IMR-90 (cell line): Measurements from ENCODE around the gene POU4F1. TPM values are rescaled to one million over a fixed set of nuclear protein-coding genes. Genes with fewer than 3 reads are reported as not detected.
A peak's percentile ranks its signal among the peaks of the same experiment; 100 is the strongest.

Source experiments
- ATAC-seq: fragments of 200-7000 bp; cut with Tn5 transposase; 2 replicates; pipeline ENCODE4 v1.9.1; 2020; ENCODE audit warnings: low read depth, mild to moderate bottlenecking, moderate library complexity
- BruUV-seq: library from RNA; stranded (reverse); fragments of 400-500 nt; replicated peaks from 2 replicates; lab custom pipeline; 2021; lab: Mats Ljungman, UMichigan
- CTCF ChIA-PET: fragments of 300-600 bp; formaldehyde crosslinking; extraction: SDS; loops from one replicate; lab custom pipeline; 2021; ENCODE audit warnings: antibody characterized with exemption; lab: Yijun Ruan, JAX
- POLR2A ChIA-PET: fragments of 300-600 bp; sonication (Branson Sonifier 250); formaldehyde crosslinking; loops from one replicate; lab custom pipeline; 2022; ENCODE audit warnings: antibody characterized with exemption; ENCODE audit not compliant: unreplicated experiment; lab: Charles Lee
- DNase-seq: peaks from one replicate; pipeline ENCODE4 v3.0.0; 2013
- H2AFZ ChIP-seq: replicated peaks from 2 replicates; pipeline ENCODE3; 2013; ENCODE audit warnings: low read length, mild to moderate bottlenecking; ENCODE audit not compliant: poor library complexity
- H2AK5ac ChIP-seq: 2 replicates; pipeline ENCODE4 v1.6.1; 2013; ENCODE audit warnings: low read depth, low read length, inconsistent platforms
- H2AK9ac ChIP-seq: replicated peaks from 2 replicates; pipeline ENCODE3; 2013; ENCODE audit warnings: mild to moderate bottlenecking, low read depth, low read length, moderate library complexity; ENCODE audit not compliant: poor library complexity
- H2BK120ac ChIP-seq: 2 replicates; pipeline ENCODE4 v1.6.1; 2013; ENCODE audit warnings: low read depth, low read length, inconsistent platforms
- H2BK15ac ChIP-seq: 3 replicates; pipeline ENCODE4 v1.6.1; 2013; ENCODE audit warnings: low read depth, low read length, inconsistent platforms
- H2BK20ac ChIP-seq: 2 replicates; pipeline ENCODE4 v1.6.1; 2013; ENCODE audit warnings: low read depth, mild to moderate bottlenecking, inconsistent platforms, low read length, moderate library complexity
- H2BK5ac ChIP-seq: 2 replicates; pipeline ENCODE4 v1.6.1; 2013; ENCODE audit warnings: mild to moderate bottlenecking, low read depth, low read length, inconsistent platforms; ENCODE audit not compliant: poor library complexity, severe bottlenecking
- H3K14ac ChIP-seq: replicated peaks from 2 replicates; pipeline ENCODE4 v1.6.1; 2013; ENCODE audit warnings: low read depth, low read length, inconsistent platforms
- H3K18ac ChIP-seq: 2 replicates; pipeline ENCODE4 v1.6.1; 2013; ENCODE audit warnings: low read depth, low read length, control low read depth
- H3K23ac ChIP-seq: 2 replicates; pipeline ENCODE4 v1.6.1; 2013; ENCODE audit warnings: low read depth, low read length, inconsistent platforms
- H3K27ac ChIP-seq: 2 replicates; pipeline ENCODE4 v1.5.1; 2013; ENCODE audit warnings: mild to moderate bottlenecking, control low read depth, low read length; ENCODE audit not compliant: insufficient read depth
- H3K27me3 ChIP-seq: 2 replicates; pipeline ENCODE4 v1.6.1; 2013; ENCODE audit warnings: low read length; ENCODE audit not compliant: control insufficient read depth, insufficient read depth
- H3K36me3 ChIP-seq: 2 replicates; pipeline ENCODE4 v1.6.1; 2013; ENCODE audit warnings: low read length, mixed read lengths; ENCODE audit not compliant: control insufficient read depth, insufficient read depth
- H3K4ac ChIP-seq: 2 replicates; pipeline ENCODE4 v1.6.1; 2013; ENCODE audit warnings: low read depth, low read length, inconsistent platforms
- H3K4me1 ChIP-seq: 2 replicates; pipeline ENCODE4 v1.6.1; 2013; ENCODE audit warnings: low read length, mixed read lengths; ENCODE audit not compliant: control insufficient read depth, insufficient read depth
- H3K4me2 ChIP-seq: 2 replicates; pipeline ENCODE4 v1.6.1; 2013; ENCODE audit warnings: low read depth, mild to moderate bottlenecking, control low read depth, low read length, moderate library complexity
- H3K4me3 ChIP-seq: 2 replicates; pipeline ENCODE4 v1.5.1; 2013; ENCODE audit warnings: low read depth, mild to moderate bottlenecking, control low read depth, low read length, moderate library complexity; ENCODE audit not compliant: insufficient read depth
- H3K56ac ChIP-seq: 2 replicates; pipeline ENCODE4 v1.6.1; 2013; ENCODE audit warnings: low read length, inconsistent platforms; ENCODE audit not compliant: insufficient read depth; ENCODE audit errors: extremely low read depth
- H3K79me1 ChIP-seq, 2 experiments: 2 replicates each; pipeline ENCODE4 v1.6.1; 2013; ENCODE audit warnings: low read length in 2 of 2, inconsistent platforms in 1 of 2, low read depth in 1 of 2
- H3K9ac ChIP-seq: 2 replicates; pipeline ENCODE4 v1.6.1; 2013; ENCODE audit warnings: low read depth, low read length, control low read depth
- H3K9me1 ChIP-seq: 2 replicates; pipeline ENCODE4 v1.6.1; 2013; ENCODE audit warnings: low read length, inconsistent platforms; ENCODE audit not compliant: insufficient read depth
- H3K9me3 ChIP-seq: 2 replicates; pipeline ENCODE4 v1.6.1; 2013; ENCODE audit warnings: low read length; ENCODE audit not compliant: control insufficient read depth, insufficient read depth
- H4K20me1 ChIP-seq: 2 replicates; pipeline ENCODE4 v1.6.1; 2013; ENCODE audit warnings: low read length, inconsistent platforms; ENCODE audit not compliant: insufficient read depth
- H4K5ac ChIP-seq: 2 replicates; pipeline ENCODE4 v1.6.1; 2013; ENCODE audit warnings: mild to moderate bottlenecking, low read depth, low read length, control low read depth
- H4K8ac ChIP-seq, 2 experiments: 2 replicates each; pipeline ENCODE4 v1.6.1; 2013; ENCODE audit warnings: low read depth in 2 of 2, low read length in 2 of 2, control low read depth in 1 of 2, inconsistent platforms in 1 of 2
- H4K91ac ChIP-seq: 2 replicates; pipeline ENCODE4 v1.6.1; 2013; ENCODE audit warnings: low read depth, low read length, inconsistent platforms; ENCODE audit not compliant: insufficient read depth
- BHLHE40 ChIP-seq: fragments of 150-350 bp; IDR thresholded peaks from 2 replicates; pipeline ENCODE4 v1.6.1; 2016; ENCODE audit warnings: mild to moderate bottlenecking, low read depth, low read length
- CEBPB ChIP-seq: IDR thresholded peaks from 2 replicates; pipeline ENCODE4 v1.6.1; 2012; ENCODE audit warnings: low read depth, low read length, improper control_type of control experiment
- CHD1 ChIP-seq: IDR thresholded peaks from 2 replicates; pipeline ENCODE4 v1.6.1; 2012; ENCODE audit warnings: low read depth, low read length, improper control_type of control experiment
- FOS ChIP-seq: fragments of 150-350 bp; IDR thresholded peaks from 2 replicates; pipeline ENCODE4 v1.6.1; 2016; ENCODE audit warnings: low read depth, low read length
- MAFK ChIP-seq: IDR thresholded peaks from 2 replicates; pipeline ENCODE4 v1.6.1; 2012; ENCODE audit warnings: low read depth, low read length, improper control_type of control experiment
- MAZ ChIP-seq: IDR thresholded peaks from 2 replicates; pipeline ENCODE4 v1.6.1; 2012; ENCODE audit warnings: low read depth, mild to moderate bottlenecking, low read length, improper control_type of control experiment, moderate library complexity, borderline replicate concordance
- NFE2L2 ChIP-seq: fragments of 150-350 bp; IDR thresholded peaks from 2 replicates; pipeline ENCODE4 v1.6.1; 2016; ENCODE audit warnings: low read depth, mild to moderate bottlenecking, low read length
- POLR2A ChIP-seq: IDR thresholded peaks from 2 replicates; pipeline ENCODE4 v1.6.1; 2012; ENCODE audit warnings: mild to moderate bottlenecking, low read depth, low read length
- RCOR1 ChIP-seq: IDR thresholded peaks from 2 replicates; pipeline ENCODE4 v1.6.1; 2012; ENCODE audit warnings: mild to moderate bottlenecking, low read length, improper control_type of control experiment; ENCODE audit not compliant: insufficient replicate concordance
- SMC3 ChIP-seq: fragments of 150-350 bp; IDR thresholded peaks from 2 replicates; pipeline ENCODE4 v1.6.1; 2016; ENCODE audit warnings: low read depth, mild to moderate bottlenecking, antibody characterized with exemption, low read length, moderate library complexity
- WGBS, 2 experiments: methylation state at CpG; one replicate each; pipeline versions ENCODE4 v1.1.5 to v1.1.7; 2013; ENCODE audit warnings: missing lambda C conversion rate in 2 of 2; ENCODE audit not compliant: insufficient read length in 1 of 2; ENCODE audit errors: extremely low coverage in 2 of 2; 5-methylcytosine and 5-hydroxymethylcytosine counted together
- dilution Hi-C: fragments of 300-500 bp; cut with HindIII; formaldehyde crosslinking; loops from one replicate; pipeline ENCODE4 v1.14.3; 2018; ENCODE audit warnings: low sequenced_read_pairs; ENCODE audit not compliant: unreplicated experiment
- in situ Hi-C: fragments of 300-500 bp; cut with MboI; formaldehyde crosslinking; loops from 3 replicates; pipeline ENCODE4 v1.14.3; 2019; ENCODE audit warnings: low sequenced_read_pairs, inconsistent platforms, mixed read lengths
- intact Hi-C: fragments of 100-400 bp; cut with micrococcal nuclease; formaldehyde crosslinking; loops from 2 replicates; pipeline ENCODE4 v1.10.0; 2022
- polyA plus RNA-seq, 3 experiments: library from polyadenylated mRNA; depleted of rRNA; stranded (reverse); fragments of >200 nt; gene quantifications; 2 replicates each; pipeline ENCODE4 v1.2.3, GENCODE V29; 2012; ENCODE audit warnings: low replicate concordance in 1 of 3
- total RNA-seq: library from RNA; depleted of rRNA; stranded (reverse); fragments of >200 nt; gene quantifications from 2 replicates; pipeline ENCODE4 v1.2.3, GENCODE V29; 2012
- TF ChIP-seq, protein P1 (sequence below): fragments of 150-350 bp; IDR thresholded peaks from 2 replicates; pipeline ENCODE4 v1.6.1; 2017; ENCODE audit warnings: mild to moderate bottlenecking, antibody characterized with exemption, low read length, low read depth
- TF ChIP-seq, protein P2 (sequence below): conservative IDR thresholded peaks from 2 replicates; pipeline ENCODE4 v1.5.1; 2012; ENCODE audit warnings: mild to moderate bottlenecking, low read depth, low read length, improper control_type of control experiment

POU4F1 gene
- total and polyA plus RNA-seq, 2 of the 4 experiments (the other 2 are of a cell fraction) = 0.02 TPM; not detected in 1

DNA sequence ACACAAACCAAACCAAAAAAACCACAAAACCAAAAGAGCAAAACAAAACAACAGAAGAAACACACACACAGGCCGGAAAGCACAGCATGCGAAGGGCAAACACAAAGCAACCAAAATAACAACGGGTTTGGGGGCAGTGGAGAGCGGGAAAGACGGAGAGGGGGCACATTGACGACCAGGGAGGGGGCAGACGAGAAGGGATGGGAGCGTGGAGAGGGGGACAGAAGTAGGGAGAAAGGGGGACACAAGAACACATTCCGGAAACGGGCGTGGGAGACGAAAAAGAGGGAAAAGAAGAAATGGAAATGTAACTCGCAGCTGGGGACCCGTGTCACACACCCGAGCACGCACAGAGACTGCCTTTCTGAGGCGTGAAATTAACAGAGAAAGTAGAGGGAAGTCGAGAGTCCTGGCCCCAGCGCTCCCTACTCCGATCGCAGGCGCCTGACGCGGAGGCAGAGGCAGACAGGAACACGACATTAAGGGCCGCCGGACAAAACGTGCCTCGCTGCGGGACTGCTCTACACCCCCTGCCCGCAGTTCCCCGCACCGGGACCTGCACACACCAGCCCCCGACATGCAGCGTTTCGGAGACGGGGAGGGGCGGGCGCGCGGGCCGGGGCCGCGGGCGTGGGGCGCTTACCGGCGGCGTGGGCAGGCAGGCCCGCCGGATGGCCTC, 652 bp downstream of the POU4F1 start:
- H3K4me1 ChIP-seq = no peaks in the 10 kb centered on the region; the same call in none of the 2 replicates
- H2AK5ac ChIP-seq = no peak overlapping the region
- no peak overlapping the region for H3K9ac ChIP-seq
- WGBS, 2 experiments = 2% methylated on average over 24 of the region's 51 CpGs; no CpG with 5 or more reads in 1 of the 2 experiments
- no peaks in the 10 kb centered on the region; the same call in 1 of the 2 replicates for H4K20me1 ChIP-seq
- peaks cover 16% of the 10 kb centered on the region; the same call in 1 of the 2 replicates for H3K9me3 ChIP-seq
- H4K91ac ChIP-seq = no peak overlapping the region
- dilution Hi-C loops = no loop called here
- ChIA-PET POLR2A (no interaction called here), CTCF (no interaction called here)
- no peak overlapping the region for H3K27ac ChIP-seq
- ATAC-seq = peak; percentile 34
- no peak overlapping the region for H3K18ac ChIP-seq
- H3K23ac ChIP-seq = no peak overlapping the region; the same call in 1 of the 2 replicates
- H2BK120ac ChIP-seq = no peak overlapping the region
- H2BK5ac ChIP-seq = no peak overlapping the region
- no peak overlapping the region for H3K56ac ChIP-seq
- no peak overlapping the region for H2BK15ac ChIP-seq
- peak overlapping the region; percentile 73 for H2AFZ ChIP-seq
- no TSS peak for BruUV-seq
- no peak overlapping the region for H3K4me3 ChIP-seq
- no peaks in the 10 kb centered on the region for H3K36me3 ChIP-seq
- no peaks in the 10 kb centered on the region for H3K79me1 ChIP-seq
- H4K8ac ChIP-seq = no peak overlapping the region
- H4K5ac ChIP-seq = no peak overlapping the region
- H3K9me1 ChIP-seq = no peaks in the 10 kb centered on the region
- no peak overlapping the region for H2BK20ac ChIP-seq
- H3K14ac ChIP-seq = no peak overlapping the region
- intact Hi-C loops = no loop called here
- DNase-seq = no peak
- in situ Hi-C loops = no loop called here
- H3K4me2 ChIP-seq = no peak overlapping the region; the same call in 1 of the 2 replicates
- H3K27me3 ChIP-seq = peaks cover 87% of the 10 kb centered on the region
- no peak overlapping the region for H3K4ac ChIP-seq
- TF ChIP-seq, protein P1, sequence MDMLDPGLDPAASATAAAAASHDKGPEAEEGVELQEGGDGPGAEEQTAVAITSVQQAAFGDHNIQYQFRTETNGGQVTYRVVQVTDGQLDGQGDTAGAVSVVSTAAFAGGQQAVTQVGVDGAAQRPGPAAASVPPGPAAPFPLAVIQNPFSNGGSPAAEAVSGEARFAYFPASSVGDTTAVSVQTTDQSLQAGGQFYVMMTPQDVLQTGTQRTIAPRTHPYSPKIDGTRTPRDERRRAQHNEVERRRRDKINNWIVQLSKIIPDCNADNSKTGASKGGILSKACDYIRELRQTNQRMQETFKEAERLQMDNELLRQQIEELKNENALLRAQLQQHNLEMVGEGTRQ = no peak
- TF ChIP-seq CEBPB (no peak), BHLHE40 (no peak), SMC3 (no peak), FOS (no peak), CHD1 (no peak), NFE2L2 (no peak), MAFK (no peak), POLR2A (no peak), RCOR1 (no peak), MAZ (no peak)
- TF ChIP-seq, protein P2, sequence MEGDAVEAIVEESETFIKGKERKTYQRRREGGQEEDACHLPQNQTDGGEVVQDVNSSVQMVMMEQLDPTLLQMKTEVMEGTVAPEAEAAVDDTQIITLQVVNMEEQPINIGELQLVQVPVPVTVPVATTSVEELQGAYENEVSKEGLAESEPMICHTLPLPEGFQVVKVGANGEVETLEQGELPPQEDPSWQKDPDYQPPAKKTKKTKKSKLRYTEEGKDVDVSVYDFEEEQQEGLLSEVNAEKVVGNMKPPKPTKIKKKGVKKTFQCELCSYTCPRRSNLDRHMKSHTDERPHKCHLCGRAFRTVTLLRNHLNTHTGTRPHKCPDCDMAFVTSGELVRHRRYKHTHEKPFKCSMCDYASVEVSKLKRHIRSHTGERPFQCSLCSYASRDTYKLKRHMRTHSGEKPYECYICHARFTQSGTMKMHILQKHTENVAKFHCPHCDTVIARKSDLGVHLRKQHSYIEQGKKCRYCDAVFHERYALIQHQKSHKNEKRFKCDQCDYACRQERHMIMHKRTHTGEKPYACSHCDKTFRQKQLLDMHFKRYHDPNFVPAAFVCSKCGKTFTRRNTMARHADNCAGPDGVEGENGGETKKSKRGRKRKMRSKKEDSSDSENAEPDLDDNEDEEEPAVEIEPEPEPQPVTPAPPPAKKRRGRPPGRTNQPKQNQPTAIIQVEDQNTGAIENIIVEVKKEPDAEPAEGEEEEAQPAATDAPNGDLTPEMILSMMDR = no peak
- no peak overlapping the region for H2AK9ac ChIP-seq
